Osteoblast (primary cell): ENCODE data around the gene NOS1AP. TPM values are rescaled to one million over a fixed set of nuclear protein-coding genes. Genes with fewer than 3 reads are reported as not detected.

Experiments
- DNase-seq: peaks from one replicate; pipeline ENCODE4 v3.0.0; 2011; ENCODE audit warnings: low spot score, mixed read lengths; ENCODE audit not compliant: insufficient read length; ENCODE audit errors: missing footprints
- H2AFZ ChIP-seq: 2 replicates; pipeline ENCODE4 v1.6.0; 2011; ENCODE audit warnings: mild to moderate bottlenecking, low read length
- H3K27ac ChIP-seq: 2 replicates; pipeline ENCODE4 v1.5.1; 2011; ENCODE audit warnings: mild to moderate bottlenecking, low read depth, low read length, moderate library complexity
- H3K27me3 ChIP-seq: 2 replicates; pipeline ENCODE4 v1.6.0; 2012; ENCODE audit warnings: mild to moderate bottlenecking, control low read depth, inconsistent platforms, low read length, moderate library complexity; ENCODE audit not compliant: insufficient read depth
- H3K36me3 ChIP-seq: 2 replicates; pipeline ENCODE4 v1.5.1; 2011; ENCODE audit warnings: mild to moderate bottlenecking, low read length, control low read depth, moderate library complexity; ENCODE audit not compliant: insufficient read depth
- H3K4me1 ChIP-seq: 2 replicates; pipeline ENCODE4 v1.5.1; 2011; ENCODE audit warnings: mild to moderate bottlenecking, low read length, control low read depth, moderate library complexity; ENCODE audit not compliant: insufficient read depth
- H3K4me2 ChIP-seq: 2 replicates; pipeline ENCODE4 v1.6.0; 2011; ENCODE audit warnings: mild to moderate bottlenecking, low read length; ENCODE audit not compliant: insufficient read depth
- H3K4me3 ChIP-seq: fragments of 200-600 bp; sonication (generic); 3 replicates; pipeline ENCODE4 v1.5.1; 2012; ENCODE audit warnings: mild to moderate bottlenecking, low read length, inconsistent platforms; ENCODE audit not compliant: insufficient read depth
- H3K79me2 ChIP-seq: 2 replicates; pipeline ENCODE4 v1.6.0; 2012; ENCODE audit warnings: mild to moderate bottlenecking, low read length, control low read depth, inconsistent platforms; ENCODE audit not compliant: insufficient read depth
- H3K9me3 ChIP-seq: 2 replicates; pipeline ENCODE4 v1.5.1; 2011; ENCODE audit warnings: low read depth, low read length, control low read depth
- H4K20me1 ChIP-seq: 2 replicates; pipeline ENCODE4 v1.6.0; 2012; ENCODE audit warnings: mild to moderate bottlenecking, low read length, control low read depth; ENCODE audit not compliant: insufficient read depth
- CTCF ChIP-seq: IDR thresholded peaks from 2 replicates; pipeline ENCODE4 v1.5.1; 2011; ENCODE audit warnings: mild to moderate bottlenecking, low read depth, low read length, moderate library complexity; ENCODE audit errors: extremely low read depth
- total RNA-seq: library from RNA; depleted of rRNA; stranded (reverse); fragments of >200 nt; gene quantifications from 2 replicates; pipeline ENCODE4 v1.2.3, GENCODE V29; 2012

NOS1AP gene
- total RNA-seq, 1 donor = not detected

- Histone ChIP-seq H3K9me3 (no peaks in the 10 kb centered on the region), H3K4me2 (no peak overlapping the region), H3K4me3 (no peak overlapping the region), H4K20me1 (no peaks in the 10 kb centered on the region), H3K27me3 (peaks cover 59% of the 10 kb centered on the region), H3K36me3 (no peaks in the 10 kb centered on the region), H3K4me1 (peaks cover 3% of the 10 kb centered on the region), H3K79me2 (no peaks in the 10 kb centered on the region), H3K27ac (no peak overlapping the region), H2AFZ (no peak overlapping the region)
- DNase-seq = no peak
- no peak for TF ChIP-seq CTCF
These were observed 3.2 kb downstream of the NOS1AP start for GRCh38 chr1:162072740-162073139.

- H3K4me2 ChIP-seq = no peak overlapping the region
- no peak for TF ChIP-seq CTCF
These were observed 5.0 kb downstream of the NOS1AP start for GRCh38 chr1:162074276-162075005.

GRCh38 chr1:162075862-162076261 lies 6.4 kb downstream of the NOS1AP start:
- Histone ChIP-seq H3K79me2 (no peaks in the 10 kb centered on the region), H3K36me3 (no peaks in the 10 kb centered on the region), H3K4me2 (no peak overlapping the region), H2AFZ (no peak overlapping the region), H3K4me3 (no peak overlapping the region), H3K9me3 (no peaks in the 10 kb centered on the region), H3K27ac (no peak overlapping the region), H3K4me1 (no peaks in the 10 kb centered on the region), H3K27me3 (peaks cover 32% of the 10 kb centered on the region), H4K20me1 (no peaks in the 10 kb centered on the region)
- TF ChIP-seq CTCF = no peak
- no peak for DNase-seq

More at GRCh38 chr1:162074276-162075005, 5.0 kb downstream of the NOS1AP start:
- no peaks in the 10 kb centered on the region for H3K36me3 ChIP-seq
- H3K9me3 ChIP-seq = no peaks in the 10 kb centered on the region
- no peak overlapping the region for H2AFZ ChIP-seq
- no peaks in the 10 kb centered on the region for H3K4me1 ChIP-seq
- H4K20me1 ChIP-seq = no peaks in the 10 kb centered on the region
- H3K27me3 ChIP-seq = peaks cover 43% of the 10 kb centered on the region
- H3K27ac ChIP-seq = no peak overlapping the region
- H3K79me2 ChIP-seq = no peaks in the 10 kb centered on the region
- DNase-seq = no peak
- H3K4me3 ChIP-seq = no peak overlapping the region

- no peak overlapping the region for H3K27ac ChIP-seq
- DNase-seq = no peak
- H2AFZ ChIP-seq = no peak overlapping the region
- peaks cover 2% of the 10 kb centered on the region for H3K4me1 ChIP-seq
- no peak for TF ChIP-seq CTCF
- H3K9me3 ChIP-seq = no peaks in the 10 kb centered on the region
- H3K27me3 ChIP-seq = peaks cover 13% of the 10 kb centered on the region
- H3K36me3 ChIP-seq = no peaks in the 10 kb centered on the region
- no peak overlapping the region for H3K4me3 ChIP-seq
- no peaks in the 10 kb centered on the region for H4K20me1 ChIP-seq
- H3K79me2 ChIP-seq = no peaks in the 10 kb centered on the region
- no peak overlapping the region for H3K4me2 ChIP-seq
These were observed 8.3 kb downstream of the NOS1AP start for GRCh38 chr1:162077648-162078299.
